ENCODE results near the gene DHCR24. TPM values are rescaled to one million over a fixed set of nuclear protein-coding genes. Genes with fewer than 3 reads are reported as not detected.

DHCR24 gene
- total and polyA plus RNA-seq, 2 of the 13 experiments (the other 11 are each of a cell fraction or from before 2014, with no cell fraction given): 374 to 448 TPM

DNA sequence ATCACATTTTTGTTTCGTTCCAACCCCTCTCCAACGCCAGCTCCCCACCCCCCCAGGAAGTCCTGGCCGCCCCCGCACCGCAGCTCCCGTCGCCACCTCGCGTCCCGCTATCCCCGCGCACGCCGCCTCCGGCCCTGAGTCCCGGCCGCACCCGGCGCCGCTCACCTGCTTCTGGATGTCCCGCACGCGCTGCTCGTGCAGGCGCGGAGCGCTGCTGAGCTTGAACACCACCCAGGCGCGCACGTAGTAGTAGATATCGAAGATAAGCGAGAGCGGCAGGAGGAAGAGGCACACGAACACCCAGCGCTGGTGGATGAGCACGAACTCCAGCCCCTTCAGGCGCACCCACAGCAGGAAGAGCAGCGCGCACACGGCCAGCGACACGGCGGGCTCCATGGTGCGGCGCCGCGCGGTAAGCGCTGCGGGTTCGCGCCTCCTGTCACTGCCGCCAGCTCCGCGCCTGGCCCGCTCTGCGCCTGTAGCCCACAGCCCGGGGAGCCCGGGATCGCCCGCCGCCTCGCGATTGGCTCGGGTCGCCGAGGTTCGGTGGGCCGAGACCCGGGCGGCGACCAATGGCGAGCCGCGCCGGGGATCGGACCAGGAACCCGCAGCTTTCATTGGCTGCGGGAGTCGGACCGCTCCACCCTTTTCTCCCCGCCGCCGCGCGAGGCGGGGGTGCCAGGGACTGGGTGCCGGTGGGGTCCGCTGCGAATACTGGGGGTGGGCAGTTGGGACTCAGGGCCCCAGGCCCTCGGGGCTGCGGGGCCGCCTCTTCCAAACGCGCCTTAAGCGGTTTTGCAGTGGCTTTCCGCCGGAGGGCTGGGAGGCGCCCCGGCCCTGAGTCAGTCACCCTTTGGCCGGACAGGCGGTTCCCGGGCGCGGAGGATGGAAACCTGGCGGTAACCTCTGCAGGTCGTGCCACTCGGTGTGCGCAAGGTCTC is at the start of gene DHCR24 (continued):
- no peak for TF ChIP-seq ZNF451 (CRISPR knock-in tag; IDR thresholded peaks at IDR 0.05)
- no peak for TF ChIP-seq ZNF672 (CRISPR knock-in tag; IDR thresholded peaks at IDR 0.05)
- TF ChIP-seq NR3C1 (CRISPR knock-in tag; IDR thresholded peaks at IDR 0.05): no peak
- TF ChIP-seq THAP11 (CRISPR knock-in tag; IDR thresholded peaks at IDR 0.05): no peak; the same call in 1 of the 2 replicates
- no peak; the same call in 1 of the 2 replicates for TF ChIP-seq ZFP37 (CRISPR knock-in tag; IDR thresholded peaks at IDR 0.05; ENCODE audit: borderline replicate concordance)
- TF ChIP-seq, protein P1, sequence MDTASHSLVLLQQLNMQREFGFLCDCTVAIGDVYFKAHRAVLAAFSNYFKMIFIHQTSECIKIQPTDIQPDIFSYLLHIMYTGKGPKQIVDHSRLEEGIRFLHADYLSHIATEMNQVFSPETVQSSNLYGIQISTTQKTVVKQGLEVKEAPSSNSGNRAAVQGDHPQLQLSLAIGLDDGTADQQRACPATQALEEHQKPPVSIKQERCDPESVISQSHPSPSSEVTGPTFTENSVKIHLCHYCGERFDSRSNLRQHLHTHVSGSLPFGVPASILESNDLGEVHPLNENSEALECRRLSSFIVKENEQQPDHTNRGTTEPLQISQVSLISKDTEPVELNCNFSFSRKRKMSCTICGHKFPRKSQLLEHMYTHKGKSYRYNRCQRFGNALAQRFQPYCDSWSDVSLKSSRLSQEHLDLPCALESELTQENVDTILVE (CRISPR knock-in tag; IDR thresholded peaks at IDR 0.05): no peak
- peak; percentile 92 for TF ChIP-seq ZFP82 (CRISPR knock-in tag; IDR thresholded peaks at IDR 0.05; ENCODE audit: borderline replicate concordance)
- 0 out of 2 replicates have a peak, but pooled peaks have one; percentile 60 for TF ChIP-seq MTF2 (CRISPR knock-in tag; IDR thresholded peaks at IDR 0.05; ENCODE audit: borderline replicate concordance)
- TF ChIP-seq, protein P2, sequence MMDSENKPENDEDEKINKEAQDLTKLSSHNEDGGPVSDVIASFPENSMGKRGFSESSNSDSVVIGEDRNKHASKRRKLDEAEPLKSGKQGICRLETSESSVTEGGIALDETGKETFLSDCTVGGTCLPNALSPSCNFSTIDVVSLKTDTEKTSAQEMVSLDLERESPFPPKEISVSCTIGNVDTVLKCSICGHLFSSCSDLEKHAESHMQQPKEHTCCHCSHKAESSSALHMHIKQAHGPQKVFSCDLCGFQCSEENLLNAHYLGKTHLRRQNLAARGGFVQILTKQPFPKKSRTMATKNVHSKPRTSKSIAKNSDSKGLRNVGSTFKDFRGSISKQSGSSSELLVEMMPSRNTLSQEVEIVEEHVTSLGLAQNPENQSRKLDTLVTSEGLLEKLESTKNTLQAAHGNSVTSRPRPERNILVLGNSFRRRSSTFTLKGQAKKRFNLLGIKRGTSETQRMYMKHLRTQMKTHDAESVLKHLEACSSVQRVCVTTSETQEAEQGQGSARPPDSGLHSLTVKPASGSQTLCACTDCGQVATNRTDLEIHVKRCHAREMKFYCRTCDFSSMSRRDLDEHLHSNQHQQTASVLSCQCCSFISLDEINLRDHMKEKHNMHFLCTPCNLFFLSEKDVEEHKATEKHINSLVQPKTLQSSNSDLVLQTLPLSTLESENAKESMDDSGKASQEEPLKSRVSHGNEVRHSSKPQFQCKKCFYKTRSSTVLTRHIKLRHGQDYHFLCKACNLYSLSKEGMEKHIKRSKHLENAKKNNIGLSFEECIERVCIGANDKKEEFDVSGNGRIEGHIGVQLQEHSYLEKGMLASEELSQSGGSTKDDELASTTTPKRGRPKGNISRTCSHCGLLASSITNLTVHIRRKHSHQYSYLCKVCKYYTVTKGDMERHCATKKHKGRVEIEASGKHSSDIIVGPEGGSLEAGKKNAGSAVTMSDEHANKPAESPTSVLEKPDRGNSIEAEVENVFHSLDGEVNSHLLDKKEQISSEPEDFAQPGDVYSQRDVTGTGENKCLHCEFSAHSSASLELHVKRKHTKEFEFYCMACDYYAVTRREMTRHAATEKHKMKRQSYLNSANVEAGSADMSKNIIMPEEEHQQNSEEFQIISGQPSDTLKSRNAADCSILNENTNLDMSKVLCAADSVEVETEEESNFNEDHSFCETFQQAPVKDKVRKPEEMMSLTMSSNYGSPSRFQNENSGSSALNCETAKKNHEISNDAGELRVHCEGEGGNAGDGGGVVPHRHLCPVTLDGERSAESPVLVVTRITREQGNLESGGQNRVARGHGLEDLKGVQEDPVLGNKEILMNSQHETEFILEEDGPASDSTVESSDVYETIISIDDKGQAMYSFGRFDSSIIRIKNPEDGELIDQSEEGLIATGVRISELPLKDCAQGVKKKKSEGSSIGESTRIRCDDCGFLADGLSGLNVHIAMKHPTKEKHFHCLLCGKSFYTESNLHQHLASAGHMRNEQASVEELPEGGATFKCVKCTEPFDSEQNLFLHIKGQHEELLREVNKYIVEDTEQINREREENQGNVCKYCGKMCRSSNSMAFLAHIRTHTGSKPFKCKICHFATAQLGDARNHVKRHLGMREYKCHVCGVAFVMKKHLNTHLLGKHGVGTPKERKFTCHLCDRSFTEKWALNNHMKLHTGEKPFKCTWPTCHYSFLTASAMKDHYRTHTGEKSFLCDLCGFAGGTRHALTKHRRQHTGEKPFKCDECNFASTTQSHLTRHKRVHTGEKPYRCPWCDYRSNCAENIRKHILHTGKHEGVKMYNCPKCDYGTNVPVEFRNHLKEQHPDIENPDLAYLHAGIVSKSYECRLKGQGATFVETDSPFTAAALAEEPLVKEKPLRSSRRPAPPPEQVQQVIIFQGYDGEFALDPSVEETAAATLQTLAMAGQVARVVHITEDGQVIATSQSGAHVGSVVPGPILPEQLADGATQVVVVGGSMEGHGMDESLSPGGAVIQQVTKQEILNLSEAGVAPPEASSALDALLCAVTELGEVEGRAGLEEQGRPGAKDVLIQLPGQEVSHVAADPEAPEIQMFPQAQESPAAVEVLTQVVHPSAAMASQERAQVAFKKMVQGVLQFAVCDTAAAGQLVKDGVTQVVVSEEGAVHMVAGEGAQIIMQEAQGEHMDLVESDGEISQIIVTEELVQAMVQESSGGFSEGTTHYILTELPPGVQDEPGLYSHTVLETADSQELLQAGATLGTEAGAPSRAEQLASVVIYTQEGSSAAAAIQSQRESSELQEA (CRISPR knock-in tag; IDR thresholded peaks at IDR 0.05; ENCODE audit: not compliant biosample characterization): no peak
- peak; percentile 81 for TF ChIP-seq SALL1 (CRISPR knock-in tag; IDR thresholded peaks at IDR 0.05)
- no peak for TF ChIP-seq ATRX (CRISPR knock-in tag; IDR thresholded peaks at IDR 0.05; ENCODE audit: borderline replicate concordance)
- TF ChIP-seq ZNF7 (CRISPR knock-in tag; IDR thresholded peaks at IDR 0.05): no peak
- peak; percentile 92 for TF ChIP-seq ZNF33B (CRISPR knock-in tag; IDR thresholded peaks at IDR 0.05)
- TF ChIP-seq, protein P3, sequence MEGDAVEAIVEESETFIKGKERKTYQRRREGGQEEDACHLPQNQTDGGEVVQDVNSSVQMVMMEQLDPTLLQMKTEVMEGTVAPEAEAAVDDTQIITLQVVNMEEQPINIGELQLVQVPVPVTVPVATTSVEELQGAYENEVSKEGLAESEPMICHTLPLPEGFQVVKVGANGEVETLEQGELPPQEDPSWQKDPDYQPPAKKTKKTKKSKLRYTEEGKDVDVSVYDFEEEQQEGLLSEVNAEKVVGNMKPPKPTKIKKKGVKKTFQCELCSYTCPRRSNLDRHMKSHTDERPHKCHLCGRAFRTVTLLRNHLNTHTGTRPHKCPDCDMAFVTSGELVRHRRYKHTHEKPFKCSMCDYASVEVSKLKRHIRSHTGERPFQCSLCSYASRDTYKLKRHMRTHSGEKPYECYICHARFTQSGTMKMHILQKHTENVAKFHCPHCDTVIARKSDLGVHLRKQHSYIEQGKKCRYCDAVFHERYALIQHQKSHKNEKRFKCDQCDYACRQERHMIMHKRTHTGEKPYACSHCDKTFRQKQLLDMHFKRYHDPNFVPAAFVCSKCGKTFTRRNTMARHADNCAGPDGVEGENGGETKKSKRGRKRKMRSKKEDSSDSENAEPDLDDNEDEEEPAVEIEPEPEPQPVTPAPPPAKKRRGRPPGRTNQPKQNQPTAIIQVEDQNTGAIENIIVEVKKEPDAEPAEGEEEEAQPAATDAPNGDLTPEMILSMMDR (CRISPR knock-in tag; IDR thresholded peaks at IDR 0.05): no peak
- TF ChIP-seq JARID2 (CRISPR knock-in tag; IDR thresholded peaks at IDR 0.05; ENCODE audit: insufficient replicate concordance): no peak
- TF ChIP-seq ZBTB7B (CRISPR knock-in tag; IDR thresholded peaks at IDR 0.05): peak; percentile 92
- TF ChIP-seq, protein P4, sequence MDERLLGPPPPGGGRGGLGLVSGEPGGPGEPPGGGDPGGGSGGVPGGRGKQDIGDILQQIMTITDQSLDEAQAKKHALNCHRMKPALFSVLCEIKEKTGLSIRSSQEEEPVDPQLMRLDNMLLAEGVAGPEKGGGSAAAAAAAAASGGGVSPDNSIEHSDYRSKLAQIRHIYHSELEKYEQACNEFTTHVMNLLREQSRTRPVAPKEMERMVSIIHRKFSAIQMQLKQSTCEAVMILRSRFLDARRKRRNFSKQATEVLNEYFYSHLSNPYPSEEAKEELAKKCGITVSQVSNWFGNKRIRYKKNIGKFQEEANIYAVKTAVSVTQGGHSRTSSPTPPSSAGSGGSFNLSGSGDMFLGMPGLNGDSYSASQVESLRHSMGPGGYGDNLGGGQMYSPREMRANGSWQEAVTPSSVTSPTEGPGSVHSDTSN (CRISPR knock-in tag; IDR thresholded peaks at IDR 0.05): no peak

All from HepG2 (cell line).